Stomach (tissue), 4 donors: ENCODE data around the gene SNAPC5.

Experiments used
- POLR2A ChIP-seq, 4 donors: fragments of 450-650 bp; IDR thresholded peaks; one replicate each; pipeline ENCODE4 v1.6.1; 2016; ENCODE audit warnings: antibody characterized with exemption in 4 of 4, control low read depth in 2 of 4, mild to moderate bottlenecking in 1 of 4, moderate library complexity in 1 of 4
- TF ChIP-seq, protein P1 (sequence below), 7 experiments: fragments of 450-650 bp in 4 of 7; fragments of 200-600 bp in 3 of 7; sonication (generic) in 3 of 7; IDR thresholded peaks; one replicate each; pipeline ENCODE4 v1.5.1; 2016 to 2019; ENCODE audit warnings: antibody characterized with exemption in 7 of 7, control low read depth in 2 of 7, mild to moderate bottlenecking in 1 of 7

- TF ChIP-seq, protein P1, sequence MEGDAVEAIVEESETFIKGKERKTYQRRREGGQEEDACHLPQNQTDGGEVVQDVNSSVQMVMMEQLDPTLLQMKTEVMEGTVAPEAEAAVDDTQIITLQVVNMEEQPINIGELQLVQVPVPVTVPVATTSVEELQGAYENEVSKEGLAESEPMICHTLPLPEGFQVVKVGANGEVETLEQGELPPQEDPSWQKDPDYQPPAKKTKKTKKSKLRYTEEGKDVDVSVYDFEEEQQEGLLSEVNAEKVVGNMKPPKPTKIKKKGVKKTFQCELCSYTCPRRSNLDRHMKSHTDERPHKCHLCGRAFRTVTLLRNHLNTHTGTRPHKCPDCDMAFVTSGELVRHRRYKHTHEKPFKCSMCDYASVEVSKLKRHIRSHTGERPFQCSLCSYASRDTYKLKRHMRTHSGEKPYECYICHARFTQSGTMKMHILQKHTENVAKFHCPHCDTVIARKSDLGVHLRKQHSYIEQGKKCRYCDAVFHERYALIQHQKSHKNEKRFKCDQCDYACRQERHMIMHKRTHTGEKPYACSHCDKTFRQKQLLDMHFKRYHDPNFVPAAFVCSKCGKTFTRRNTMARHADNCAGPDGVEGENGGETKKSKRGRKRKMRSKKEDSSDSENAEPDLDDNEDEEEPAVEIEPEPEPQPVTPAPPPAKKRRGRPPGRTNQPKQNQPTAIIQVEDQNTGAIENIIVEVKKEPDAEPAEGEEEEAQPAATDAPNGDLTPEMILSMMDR (IDR thresholded peaks at IDR 0.05), result no peak
- TF ChIP-seq POLR2A (IDR thresholded peaks at IDR 0.05), result no peak
Measured at GRCh38 chr15:66489179-66489791, 8.3 kb downstream of the SNAPC5 start.
